Superior temporal gyrus (tissue), 1 donor: Measurements from ENCODE around the gene MLH1.

Experiments used
- DNase-seq: peaks from one replicate; pipeline ENCODE4 v3.0.0-alpha.2; 2016; ENCODE audit errors: extremely low spot score

MLH1 gene

GRCh38 chr3:37094636-37095035, 101.3 kb downstream of the MLH1 start:
- DNase-seq: no peak

DNA sequence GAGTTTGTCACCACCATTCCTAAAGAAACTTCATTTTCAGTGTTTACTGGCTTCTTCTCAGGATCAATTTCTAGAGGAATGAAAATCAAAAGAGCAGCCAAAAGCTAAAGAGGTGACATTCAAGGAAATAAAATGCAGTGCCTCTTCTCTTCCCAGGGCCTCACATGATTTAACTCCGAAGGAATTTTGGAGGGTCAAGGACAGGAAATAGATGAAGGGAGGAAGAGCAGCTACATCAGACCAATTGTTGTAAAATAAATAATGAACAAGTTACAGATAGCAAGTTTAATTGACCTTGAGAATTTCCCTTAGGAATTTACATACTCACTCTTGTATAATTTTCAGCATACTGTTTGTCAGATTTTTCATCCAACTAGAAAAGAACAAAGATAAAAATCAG, 103.0 kb downstream of the MLH1 start:
- DNase-seq: no peak

GRCh38 chr3:37096975-37097374, 103.7 kb downstream of the MLH1 start:
- DNase-seq: no peak

DNA sequence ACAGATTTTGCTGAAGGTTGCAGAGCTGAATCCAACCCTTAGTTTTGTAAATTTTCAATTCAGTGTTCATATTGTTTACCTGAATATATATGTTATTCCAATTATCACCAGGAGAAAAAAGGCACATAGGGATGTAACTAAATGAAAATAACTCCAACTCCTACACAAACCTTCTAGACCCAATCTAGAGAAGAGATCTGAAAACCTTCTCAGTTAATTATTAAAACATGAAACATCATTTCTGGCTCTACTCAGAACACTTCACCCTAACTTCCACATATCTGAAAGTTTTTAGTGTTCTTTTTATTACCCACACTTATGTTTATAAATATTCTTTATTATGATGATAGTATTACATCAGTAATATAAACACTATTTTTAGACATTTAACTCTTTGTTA, 104.5 kb downstream of the MLH1 start:
- no peak for DNase-seq

- DNase-seq: no peak
Measured at GRCh38 chr3:37098884-37099283, 105.6 kb downstream of the MLH1 start.

DNA sequence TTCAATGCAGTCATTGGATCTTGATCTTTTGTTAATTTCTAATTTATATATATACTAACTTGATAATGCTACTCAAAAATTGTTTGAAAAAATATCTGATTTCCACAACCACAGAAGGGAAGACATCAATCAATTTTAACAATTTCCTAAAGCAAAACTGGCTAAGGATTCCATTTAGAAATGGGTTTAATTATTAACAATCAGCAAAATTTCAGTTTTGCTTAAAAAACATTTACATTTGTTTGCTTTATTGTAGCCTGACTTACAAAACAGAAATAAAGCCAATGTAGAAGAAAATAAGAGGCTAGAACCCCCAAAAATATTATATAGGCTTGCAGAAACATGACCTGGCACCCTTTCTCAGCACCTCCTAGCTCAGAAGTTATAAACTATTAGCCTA, 106.2 kb downstream of the MLH1 start:
- no peak for DNase-seq

- DNase-seq: no peak
Measured at GRCh38 chr3:37100411-37100810, 107.1 kb downstream of the MLH1 start.
